ES-I3 (cell line): ENCODE measurements around the gene ADH1C.
"Not testable (repeated sequence)": the region's sequence is repeated elsewhere in the genome, so short reads cannot be mapped to it uniquely, and the experiment has no call there.

Experiments used
- H3K36me3 ChIP-seq: 2 replicates; pipeline ENCODE4 v1.6.1; 2013; ENCODE audit warnings: mild to moderate bottlenecking, low read length, control low read depth, moderate library complexity; ENCODE audit not compliant: insufficient read depth
- H3K4me1 ChIP-seq: 2 replicates; pipeline ENCODE4 v1.6.1; 2013; ENCODE audit warnings: mild to moderate bottlenecking, control low read depth, low read length; ENCODE audit not compliant: insufficient read depth
- H3K9ac ChIP-seq: 2 replicates; pipeline ENCODE4 v1.6.1; 2013; ENCODE audit warnings: low read depth, mild to moderate bottlenecking, low read length, moderate library complexity
- H3K9me3 ChIP-seq: 2 replicates; pipeline ENCODE4 v1.6.1; 2013; ENCODE audit warnings: mild to moderate bottlenecking, low read length, moderate library complexity; ENCODE audit not compliant: control insufficient read depth, insufficient read depth

The ADH1C gene

GRCh38 chr4:99377341-99377740 lies 24.8 kb upstream of the ADH1C start:
- not testable (repeated sequence) for H3K9me3 ChIP-seq, H3K4me1 ChIP-seq, H3K9ac ChIP-seq

GRCh38 chr4:99372464-99372863 lies 19.9 kb upstream of the ADH1C start:
- not testable (repeated sequence) for H3K36me3 ChIP-seq, H3K4me1 ChIP-seq

More at GRCh38 chr4:99377341-99377740, 24.8 kb upstream of the ADH1C start:
- H3K36me3 ChIP-seq: not testable (repeated sequence)

GRCh38 chr4:99367817-99368216 lies 15.3 kb upstream of the ADH1C start:
- not testable (repeated sequence) for H3K36me3 ChIP-seq, H3K4me1 ChIP-seq, H3K9me3 ChIP-seq, H3K9ac ChIP-seq

More at GRCh38 chr4:99372464-99372863, 19.9 kb upstream of the ADH1C start:
- not testable (repeated sequence) for H3K9ac ChIP-seq, H3K9me3 ChIP-seq

GRCh38 chr4:99366491-99366890 lies 13.9 kb upstream of the ADH1C start:
- H3K9me3 ChIP-seq: no peaks in the 10 kb centered on the region
- no peaks in the 10 kb centered on the region for H3K36me3 ChIP-seq
- H3K4me1 ChIP-seq: no peaks in the 10 kb centered on the region; the same call in 1 of the 2 replicates
- H3K9ac ChIP-seq: no peak overlapping the region

GRCh38 chr4:99362768-99363167 lies 10.2 kb upstream of the ADH1C start:
- no peaks in the 10 kb centered on the region for H3K36me3 ChIP-seq
- no peaks in the 10 kb centered on the region for H3K9me3 ChIP-seq
- no peak overlapping the region for H3K9ac ChIP-seq
- H3K4me1 ChIP-seq: no peaks in the 10 kb centered on the region; the same call in 1 of the 2 replicates

- H3K36me3 ChIP-seq: no peaks in the 10 kb centered on the region; the same call in 1 of the 2 replicates
- H3K4me1 ChIP-seq: no peaks in the 10 kb centered on the region; the same call in 1 of the 2 replicates
- H3K9me3 ChIP-seq: no peaks in the 10 kb centered on the region
- no peak overlapping the region for H3K9ac ChIP-seq
Measured at GRCh38 chr4:99361899-99362275, 9.3 kb upstream of the ADH1C start.

- no peaks in the 10 kb centered on the region; the same call in 1 of the 2 replicates for H3K4me1 ChIP-seq
- no peaks in the 10 kb centered on the region; the same call in 1 of the 2 replicates for H3K36me3 ChIP-seq
- no peak overlapping the region for H3K9ac ChIP-seq
- H3K9me3 ChIP-seq: no peaks in the 10 kb centered on the region
Measured at GRCh38 chr4:99361268-99361898, 8.8 kb upstream of the ADH1C start.

GRCh38 chr4:99359480-99360204 lies 7.1 kb upstream of the ADH1C start:
- no peak overlapping the region for H3K9ac ChIP-seq
- H3K4me1 ChIP-seq: no peaks in the 10 kb centered on the region; the same call in 1 of the 2 replicates
- no peaks in the 10 kb centered on the region; the same call in 1 of the 2 replicates for H3K36me3 ChIP-seq
- no peaks in the 10 kb centered on the region; the same call in 1 of the 2 replicates for H3K9me3 ChIP-seq

- Histone ChIP-seq H3K9me3 (no peaks in the 10 kb centered on the region; the same call in 1 of the 2 replicates), H3K9ac (no peak overlapping the region), H3K36me3 (no peaks in the 10 kb centered on the region; the same call in 1 of the 2 replicates), H3K4me1 (no peaks in the 10 kb centered on the region; the same call in 1 of the 2 replicates)
Measured at GRCh38 chr4:99357948-99358347, 5.4 kb upstream of the ADH1C start.

- no peaks in the 10 kb centered on the region; the same call in 1 of the 2 replicates for H3K9me3 ChIP-seq
- no peaks in the 10 kb centered on the region; the same call in 1 of the 2 replicates for H3K4me1 ChIP-seq
- no peaks in the 10 kb centered on the region; the same call in 1 of the 2 replicates for H3K36me3 ChIP-seq
- no peak overlapping the region for H3K9ac ChIP-seq
Measured at GRCh38 chr4:99356992-99357391, 4.4 kb upstream of the ADH1C start.

- not testable (repeated sequence) for H3K4me1 ChIP-seq, H3K9me3 ChIP-seq, H3K36me3 ChIP-seq, H3K9ac ChIP-seq
Measured at GRCh38 chr4:99356149-99356548, 3.6 kb upstream of the ADH1C start.

- no peaks in the 10 kb centered on the region for H3K4me1 ChIP-seq
- H3K36me3 ChIP-seq: no peaks in the 10 kb centered on the region
- H3K9ac ChIP-seq: no peak overlapping the region
- H3K9me3 ChIP-seq: no peaks in the 10 kb centered on the region; the same call in 1 of the 2 replicates
Measured at GRCh38 chr4:99351487-99351886, 1.1 kb downstream of the ADH1C start.

GRCh38 chr4:99349338-99349737 lies 3.2 kb downstream of the ADH1C start:
- Histone ChIP-seq H3K4me1 (no peaks in the 10 kb centered on the region), H3K36me3 (no peaks in the 10 kb centered on the region), H3K9me3 (no peaks in the 10 kb centered on the region), H3K9ac (no peak overlapping the region)

GRCh38 chr4:99342624-99343023 lies 9.9 kb downstream of the ADH1C start:
- not testable (repeated sequence) for H3K9me3 ChIP-seq, H3K4me1 ChIP-seq, H3K36me3 ChIP-seq, H3K9ac ChIP-seq

GRCh38 chr4:99341426-99341825 lies 11.1 kb downstream of the ADH1C start:
- Histone ChIP-seq H3K4me1 (no peaks in the 10 kb centered on the region), H3K9me3 (no peaks in the 10 kb centered on the region), H3K9ac (no peak overlapping the region), H3K36me3 (no peaks in the 10 kb centered on the region)
